Measurements from ENCODE around the gene PCCA. TPM values are rescaled to one million over a fixed set of nuclear protein-coding genes. Genes with fewer than 3 reads are reported as not detected.
"Not testable (repeated sequence)": the region's sequence is repeated elsewhere in the genome, so short reads cannot be mapped to it uniquely, and the experiment has no call there.

The PCCA gene
- total RNA-seq, 2 donors from 2014 or later = 10.9 to 12.6 TPM

GRCh38 chr13:100234524-100235136, 145.7 kb downstream of the PCCA start:
- DNase-seq (ENCODE audit: low spot score in 2 of 2) = no peak
- H3K27ac Mint-ChIP-seq = no peak overlapping the region
- ATAC-seq = no peak
- no peaks in the 10 kb centered on the region for H3K9me3 Mint-ChIP-seq
- no peaks in the 10 kb centered on the region for H3K36me3 Mint-ChIP-seq

DNA sequence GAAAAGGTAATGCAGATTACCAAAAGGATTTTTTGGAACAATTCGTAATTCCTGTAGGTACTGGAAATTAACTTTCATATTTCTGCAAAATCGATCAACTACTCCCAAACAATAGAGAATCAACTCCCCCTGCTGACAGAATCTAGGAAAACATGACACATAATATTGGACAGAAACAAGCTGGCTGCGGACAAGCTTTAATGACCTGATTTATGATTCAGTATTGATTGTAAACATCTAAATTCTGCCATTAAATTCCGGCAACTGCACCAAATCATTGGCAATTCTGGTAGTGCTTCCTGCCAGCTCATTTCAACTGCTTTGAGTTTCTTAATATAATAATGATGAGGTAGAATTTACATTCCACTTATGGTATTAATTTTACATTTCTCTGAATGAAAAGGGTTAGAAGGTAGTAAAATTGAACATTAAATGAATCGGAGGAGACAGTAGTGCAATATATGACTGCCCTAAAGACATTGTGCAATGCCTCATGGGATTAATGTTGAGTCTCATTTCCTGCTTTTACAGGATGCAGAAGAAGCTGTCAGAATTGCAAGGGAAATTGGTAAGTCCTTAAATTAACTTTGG, 146.5 kb downstream of the PCCA start:
- DNase-seq (ENCODE audit: low spot score in 2 of 2) = peak in 1 of 2 donors; percentile 35
- H3K9me3 Mint-ChIP-seq = no peaks in the 10 kb centered on the region
- ATAC-seq = no peak
- no peak overlapping the region for H3K27ac Mint-ChIP-seq
- H3K36me3 Mint-ChIP-seq = no peaks in the 10 kb centered on the region

DNA sequence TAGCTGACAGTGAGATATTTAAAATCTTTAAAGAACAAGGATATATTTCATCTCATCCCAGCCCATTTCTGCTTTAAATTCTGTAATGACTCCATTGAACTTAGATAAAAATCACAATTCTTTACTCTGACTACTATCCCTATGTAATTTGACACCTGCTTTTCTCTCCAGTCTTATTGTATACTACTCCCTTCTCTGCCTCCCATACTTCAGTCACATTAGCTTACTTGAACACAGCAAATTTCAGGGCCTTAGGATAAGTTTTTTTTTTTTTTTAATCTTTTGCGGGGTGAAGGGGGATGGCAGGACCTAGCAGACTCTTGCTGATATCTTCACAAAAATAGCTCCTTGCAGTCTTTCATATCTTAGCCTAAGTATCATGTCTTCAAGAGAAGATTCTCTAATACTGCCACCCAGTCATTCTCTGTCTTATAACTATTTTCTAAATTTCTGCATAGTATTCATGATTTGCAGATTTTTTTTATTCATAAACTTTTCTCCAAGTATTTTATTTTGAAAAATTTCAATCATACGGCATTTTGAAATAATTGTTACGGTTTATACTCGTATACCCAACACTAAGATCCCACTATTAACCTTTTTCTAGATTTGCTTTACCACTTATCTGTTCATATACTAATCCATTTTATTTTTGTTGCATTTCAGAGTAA, 151.4 kb downstream of the PCCA start:
- Mint-ChIP-seq H3K36me3 (no peaks in the 10 kb centered on the region), H3K27ac (no peak overlapping the region), H3K9me3 (no peaks in the 10 kb centered on the region)
- DNase-seq (ENCODE audit: low spot score in 2 of 2) (no peak), ATAC-seq (no peak)

DNA sequence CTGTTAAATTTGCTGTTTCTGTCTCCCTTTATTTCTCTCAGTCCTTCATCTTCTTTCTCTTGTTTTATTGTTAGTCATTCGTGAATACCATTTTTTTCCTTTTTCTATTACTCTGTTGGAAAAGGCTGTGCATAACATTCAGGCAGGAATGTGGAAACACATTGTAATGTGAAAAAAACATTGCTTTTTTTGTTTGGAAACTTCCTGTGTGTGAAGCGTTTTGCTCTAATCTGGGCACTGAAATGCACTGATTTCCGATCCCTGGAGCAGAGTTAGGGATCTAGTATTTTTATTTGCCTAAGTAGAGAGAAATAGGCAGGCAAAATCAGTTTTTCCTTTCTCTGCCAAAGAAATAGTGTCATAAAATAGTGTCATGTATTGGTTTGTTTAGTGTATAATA, 155.5 kb downstream of the PCCA start:
- H3K36me3 Mint-ChIP-seq = peaks cover 8 to 12% of the 10 kb centered on the region in 2 donors
- H3K27ac Mint-ChIP-seq = no peak overlapping the region
- peaks cover 5 to 6% of the 10 kb centered on the region in 2 donors for H3K9me3 Mint-ChIP-seq
- ATAC-seq (no peak), DNase-seq (ENCODE audit: low spot score in 2 of 2) (no peak)

- Mint-ChIP-seq H3K36me3 (peaks cover 8 to 12% of the 10 kb centered on the region in 2 donors), H3K27ac (no peak overlapping the region), H3K9me3 (peaks cover 5 to 6% of the 10 kb centered on the region in 2 donors)
- ATAC-seq (no peak), DNase-seq (ENCODE audit: low spot score in 2 of 2) (no peak)
Observed at GRCh38 chr13:100245104-100245503, 156.2 kb downstream of the PCCA start.

- H3K36me3 Mint-ChIP-seq = peaks cover 8 to 12% of the 10 kb centered on the region in 2 donors
- DNase-seq (ENCODE audit: low spot score in 2 of 2) = no peak
- no peak overlapping the region for H3K27ac Mint-ChIP-seq
- ATAC-seq = no peak
- peaks cover 5 to 6% of the 10 kb centered on the region in 2 donors for H3K9me3 Mint-ChIP-seq
Observed at GRCh38 chr13:100247937-100248336, 159.0 kb downstream of the PCCA start.

DNA sequence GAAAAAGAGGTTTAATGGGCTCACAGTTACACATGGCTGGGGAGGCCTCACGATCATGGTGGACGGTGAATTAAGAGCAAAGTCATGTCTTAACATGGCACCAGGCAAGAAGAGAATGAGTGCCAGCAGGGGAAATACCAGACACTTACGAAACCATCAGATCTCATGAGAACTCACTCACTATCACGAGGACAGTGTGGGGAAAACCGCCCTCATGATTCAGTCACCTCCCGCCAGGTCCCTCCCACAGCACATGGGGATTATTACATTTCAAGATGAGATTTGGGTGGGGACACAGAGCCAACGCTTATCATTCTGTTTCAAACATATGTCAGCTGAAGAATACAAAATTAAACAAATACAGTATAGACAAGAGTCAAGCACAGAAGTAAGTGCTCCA, 165.1 kb downstream of the PCCA start:
- Mint-ChIP-seq H3K36me3 (peaks cover 8 to 9% of the 10 kb centered on the region in 2 donors), H3K9me3 (peaks cover 0 to 6% of the 10 kb centered on the region in 2 donors), H3K27ac (no peak overlapping the region)
- no peak for ATAC-seq
- DNase-seq (ENCODE audit: low spot score in 2 of 2) = no peak

GRCh38 chr13:100262404-100262803, 173.5 kb downstream of the PCCA start:
- ATAC-seq (no peak), DNase-seq (ENCODE audit: low spot score in 2 of 2) (no peak)
- no peaks in the 10 kb centered on the region for H3K36me3 Mint-ChIP-seq
- H3K9me3 Mint-ChIP-seq = no peaks in the 10 kb centered on the region
- H3K27ac Mint-ChIP-seq = no peak overlapping the region

DNA sequence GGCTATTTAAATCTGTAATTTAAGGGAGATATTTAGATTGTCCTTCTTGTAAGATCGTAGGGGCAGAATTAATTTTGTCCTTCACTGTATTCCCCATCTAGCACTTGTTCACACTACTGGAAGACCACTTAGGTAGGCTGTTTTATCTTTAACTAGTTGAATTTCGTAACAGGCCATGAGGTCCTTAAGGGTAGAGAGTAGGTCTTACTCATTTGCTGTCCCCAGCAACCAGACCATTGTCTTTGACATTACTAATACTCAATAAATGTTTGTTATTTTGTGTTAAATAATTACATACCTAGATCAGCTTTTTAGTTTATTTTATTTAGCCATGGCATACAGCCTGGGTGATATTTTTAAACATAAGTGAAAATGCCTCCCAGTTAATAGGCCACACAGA, 177.1 kb downstream of the PCCA start:
- ATAC-seq (no peak), DNase-seq (ENCODE audit: low spot score in 2 of 2) (no peak)
- Mint-ChIP-seq H3K9me3 (no peaks in the 10 kb centered on the region), H3K27ac (no peak overlapping the region), H3K36me3 (no peaks in the 10 kb centered on the region)

GRCh38 chr13:100269837-100270236, 180.9 kb downstream of the PCCA start:
- DNase-seq (ENCODE audit: low spot score in 2 of 2) (no peak), ATAC-seq (no peak)
- no peaks in the 10 kb centered on the region for H3K36me3 Mint-ChIP-seq
- no peak overlapping the region for H3K27ac Mint-ChIP-seq
- H3K9me3 Mint-ChIP-seq = no peaks in the 10 kb centered on the region

DNA sequence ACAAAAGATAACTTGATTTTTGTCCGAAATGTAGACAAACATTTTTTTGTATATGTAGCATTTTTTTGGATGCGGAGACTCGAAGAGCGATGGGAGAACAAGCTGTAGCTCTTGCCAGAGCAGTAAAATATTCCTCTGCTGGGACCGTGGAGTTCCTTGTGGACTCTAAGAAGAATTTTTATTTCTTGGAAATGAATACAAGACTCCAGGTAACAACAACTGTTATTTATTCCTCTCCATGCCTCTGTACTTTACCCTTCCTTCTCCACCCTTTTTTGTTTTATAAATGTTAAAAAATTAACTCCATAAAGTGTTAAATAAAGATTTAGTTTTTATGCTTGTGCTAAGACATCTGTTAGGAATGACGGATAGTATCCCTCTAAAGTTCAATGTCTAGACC, 184.2 kb downstream of the PCCA start:
- no peak for DNase-seq (ENCODE audit: low spot score in 2 of 2)
- no peaks in the 10 kb centered on the region for H3K36me3 Mint-ChIP-seq
- no peak overlapping the region for H3K27ac Mint-ChIP-seq
- no peak for ATAC-seq
- no peaks in the 10 kb centered on the region for H3K9me3 Mint-ChIP-seq

DNA sequence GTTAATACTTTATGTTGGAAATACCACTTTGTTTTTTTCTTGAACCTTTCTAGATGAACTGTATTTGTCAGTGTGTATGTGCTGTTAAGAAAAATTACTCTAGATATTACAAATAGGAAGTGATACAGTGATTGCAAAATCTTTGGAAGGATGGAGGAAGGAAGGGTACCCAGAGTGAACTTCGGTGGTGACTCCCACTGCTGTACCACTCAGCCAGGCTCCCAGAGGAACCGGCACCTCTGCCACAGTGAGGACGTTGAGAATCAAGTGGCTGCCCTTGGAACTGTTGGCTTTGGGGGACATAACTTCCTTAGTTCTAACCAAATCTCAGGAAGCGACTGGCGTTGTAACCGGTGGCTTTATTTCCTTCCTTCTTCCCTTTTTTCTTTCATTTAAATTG, 184.7 kb downstream of the PCCA start:
- no peak for DNase-seq (ENCODE audit: low spot score in 2 of 2)
- H3K27ac Mint-ChIP-seq = no peak overlapping the region
- ATAC-seq = no peak
- no peaks in the 10 kb centered on the region for H3K9me3 Mint-ChIP-seq
- no peaks in the 10 kb centered on the region for H3K36me3 Mint-ChIP-seq

GRCh38 chr13:100274942-100275506, 186.1 kb downstream of the PCCA start:
- H3K36me3 Mint-ChIP-seq = no peaks in the 10 kb centered on the region
- no peak for DNase-seq (ENCODE audit: low spot score in 2 of 2)
- ATAC-seq = no peak
- H3K9me3 Mint-ChIP-seq = no peaks in the 10 kb centered on the region
- H3K27ac Mint-ChIP-seq = no peak overlapping the region

- Mint-ChIP-seq H3K9me3 (no peaks in the 10 kb centered on the region), H3K27ac (no peak overlapping the region), H3K36me3 (no peaks in the 10 kb centered on the region)
- no peak for ATAC-seq
- no peak for DNase-seq (ENCODE audit: low spot score in 2 of 2)
Observed at GRCh38 chr13:100275746-100276145, 186.9 kb downstream of the PCCA start.

GRCh38 chr13:100280681-100281080, 191.8 kb downstream of the PCCA start:
- Mint-ChIP-seq H3K36me3 (no peaks in the 10 kb centered on the region), H3K9me3 (no peaks in the 10 kb centered on the region), H3K27ac (no peak overlapping the region)
- DNase-seq (ENCODE audit: low spot score in 2 of 2) (no peak), ATAC-seq (no peak)

- not testable (repeated sequence) for DNase-seq (ENCODE audit: low spot score in 2 of 2); H3K9me3 Mint-ChIP-seq; H3K27ac Mint-ChIP-seq; H3K36me3 Mint-ChIP-seq; ATAC-seq
Observed at GRCh38 chr13:100282306-100282705, 193.4 kb downstream of the PCCA start.

- ATAC-seq (no peak), DNase-seq (ENCODE audit: low spot score in 2 of 2) (no peak)
- Mint-ChIP-seq H3K9me3 (no peaks in the 10 kb centered on the region), H3K27ac (no peak overlapping the region), H3K36me3 (no peaks in the 10 kb centered on the region)
Observed at GRCh38 chr13:100290165-100290801, 201.4 kb downstream of the PCCA start.
